CD4-positive, alpha-beta T cell (primary cell): ENCODE results near the gene C1orf94. TPM values are rescaled to one million over a fixed set of nuclear protein-coding genes. Genes with fewer than 3 reads are reported as not detected.

Experiments
- ATAC-seq: fragments of 200-7000 bp; cut with Tn5 transposase; one replicate; pipeline ENCODE4 v1.10.0; 2022; ENCODE audit warnings: mild to moderate bottlenecking; ENCODE audit not compliant: poor library complexity
- CTCF ChIA-PET: fragments of 350-600 bp; sonication (Branson Sonifier 250); formaldehyde crosslinking; loops from one replicate; lab custom pipeline; 2021; ENCODE audit warnings: antibody characterized with exemption, inconsistent platforms; lab: Charles Lee
- POLR2A ChIA-PET: fragments of 350-600 bp; sonication (Branson Sonifier 250); formaldehyde crosslinking; loops from one replicate; lab custom pipeline; 2021; ENCODE audit warnings: antibody characterized with exemption, inconsistent platforms; lab: Charles Lee
- DNase-seq, 14 experiments: peaks; one replicate each; pipeline ENCODE4 v3.0.0-alpha.2; 2013 to 2020; ENCODE audit warnings: mixed read lengths in 2 of 14
- H3K27ac ChIP-seq, 2 donors: one replicate each; pipeline versions ENCODE4 v1.5.1 to v1.7.0; 2013; ENCODE audit warnings: low read length in 2 of 2, low read depth in 1 of 2, mild to moderate bottlenecking in 1 of 2
- H3K27me3 ChIP-seq, 2 experiments: 1 replicate in 1 of 2; 2 replicates in 1 of 2; pipeline versions ENCODE4 v1.6.1 to v1.7.0; 2013; ENCODE audit warnings: low read length in 2 of 2, control low read depth in 1 of 2, mild to moderate bottlenecking in 1 of 2, moderate library complexity in 1 of 2; ENCODE audit not compliant: insufficient read depth in 2 of 2, control insufficient read depth in 1 of 2
- H3K36me3 ChIP-seq: one replicate; pipeline ENCODE4 v1.6.1; 2013; ENCODE audit warnings: low read length, control low read depth; ENCODE audit not compliant: insufficient read depth
- H3K4me1 ChIP-seq: one replicate; pipeline ENCODE4 v1.6.1; 2013; ENCODE audit warnings: low read length, control low read depth; ENCODE audit not compliant: insufficient read depth
- H3K4me3 ChIP-seq: one replicate; pipeline ENCODE4 v1.5.1; 2013; ENCODE audit warnings: mild to moderate bottlenecking, low read length, moderate library complexity
- H3K9me3 ChIP-seq, 2 experiments: 1 replicate in 1 of 2; 2 replicates in 1 of 2; pipeline versions ENCODE4 v1.6.1 to v1.7.0; 2013; ENCODE audit warnings: low read length in 2 of 2, mild to moderate bottlenecking in 2 of 2, control low read depth in 1 of 2, moderate library complexity in 1 of 2; ENCODE audit not compliant: control insufficient read depth in 1 of 2, insufficient read depth in 1 of 2
- H3K27ac Mint-ChIP-seq: one replicate; pipeline ENCODE4 v1.8.0; 2020; ENCODE audit warnings: mixed read lengths
- H3K27me3 Mint-ChIP-seq: one replicate; pipeline ENCODE4 v1.8.0; 2021; ENCODE audit warnings: mixed read lengths
- H3K36me3 Mint-ChIP-seq: one replicate; pipeline ENCODE4 v1.8.0; 2021; ENCODE audit warnings: low read depth, mixed read lengths
- H3K4me1 Mint-ChIP-seq: one replicate; pipeline ENCODE4 v1.8.0; 2021; ENCODE audit warnings: low read depth, mixed read lengths
- H3K4me3 Mint-ChIP-seq: one replicate; pipeline ENCODE4 v1.8.0; 2020; ENCODE audit warnings: mild to moderate bottlenecking, mixed read lengths
- H3K9me3 Mint-ChIP-seq: one replicate; pipeline ENCODE4 v1.8.0; 2020; ENCODE audit warnings: mixed read lengths
- intact Hi-C, 2 experiments: fragments of 100-400 bp; cut with DNase I in 1 of 2; cut with micrococcal nuclease in 1 of 2; formaldehyde crosslinking; loops; one replicate each; pipeline versions ENCODE4 v1.15.1 to v1.9.0; 2023 to 2025; cut with DNase I, micrococcal nuclease
- total RNA-seq, 174 experiments: library from RNA in 2 of 174; stranded (reverse) in 2 of 174; gene quantifications; one replicate each; pipeline ENCODE4 v1.2.3 and lab custom pipeline; 2021 to 2026
- TF ChIP-seq, protein P1 (sequence below): fragments of 200-600 bp; IDR thresholded peaks from one replicate; pipeline ENCODE4 v1.8.0; 2022; ENCODE audit warnings: antibody characterized with exemption, mild to moderate bottlenecking

C1orf94 gene
- total RNA-seq, 2 experiments from 2014 or later: not detected

DNA sequence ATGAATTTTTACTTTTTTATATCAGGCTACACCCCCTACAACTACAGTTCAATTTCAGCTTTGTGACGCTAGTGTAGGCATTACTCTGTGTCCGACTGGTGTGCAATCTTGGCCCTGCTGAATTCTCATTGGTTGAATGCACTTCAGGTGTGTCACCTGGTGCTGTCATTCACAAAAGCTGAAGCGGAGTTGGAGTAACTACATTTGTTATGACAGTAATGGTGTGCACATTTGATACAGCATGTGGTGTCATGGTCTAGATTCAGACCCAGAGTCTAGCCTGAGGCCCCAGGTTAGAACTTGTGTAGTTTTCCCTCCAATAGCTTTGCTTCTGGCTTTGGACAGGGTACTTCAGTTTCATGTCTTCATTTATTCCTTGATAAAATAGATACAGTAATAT is 88.7 kb downstream of the C1orf94 start:
- Histone ChIP-seq H3K36me3 (no peaks in the 10 kb centered on the region), H3K4me3 (no peak overlapping the region), H3K4me1 (no peaks in the 10 kb centered on the region), H3K9me3 (peaks cover 0 to 3% of the 10 kb centered on the region in 2 experiments), H3K27ac (no peak overlapping the region), H3K27me3 (peaks cover 0 to 2% of the 10 kb centered on the region in 2 experiments)
- TF ChIP-seq, protein P1, sequence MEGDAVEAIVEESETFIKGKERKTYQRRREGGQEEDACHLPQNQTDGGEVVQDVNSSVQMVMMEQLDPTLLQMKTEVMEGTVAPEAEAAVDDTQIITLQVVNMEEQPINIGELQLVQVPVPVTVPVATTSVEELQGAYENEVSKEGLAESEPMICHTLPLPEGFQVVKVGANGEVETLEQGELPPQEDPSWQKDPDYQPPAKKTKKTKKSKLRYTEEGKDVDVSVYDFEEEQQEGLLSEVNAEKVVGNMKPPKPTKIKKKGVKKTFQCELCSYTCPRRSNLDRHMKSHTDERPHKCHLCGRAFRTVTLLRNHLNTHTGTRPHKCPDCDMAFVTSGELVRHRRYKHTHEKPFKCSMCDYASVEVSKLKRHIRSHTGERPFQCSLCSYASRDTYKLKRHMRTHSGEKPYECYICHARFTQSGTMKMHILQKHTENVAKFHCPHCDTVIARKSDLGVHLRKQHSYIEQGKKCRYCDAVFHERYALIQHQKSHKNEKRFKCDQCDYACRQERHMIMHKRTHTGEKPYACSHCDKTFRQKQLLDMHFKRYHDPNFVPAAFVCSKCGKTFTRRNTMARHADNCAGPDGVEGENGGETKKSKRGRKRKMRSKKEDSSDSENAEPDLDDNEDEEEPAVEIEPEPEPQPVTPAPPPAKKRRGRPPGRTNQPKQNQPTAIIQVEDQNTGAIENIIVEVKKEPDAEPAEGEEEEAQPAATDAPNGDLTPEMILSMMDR: no peak
- intact Hi-C loops: no loop called here
- Mint-ChIP-seq H3K36me3 (no peaks in the 10 kb centered on the region), H3K27ac (no peak overlapping the region), H3K27me3 (peaks cover 41% of the 10 kb centered on the region), H3K9me3 (no peaks in the 10 kb centered on the region), H3K4me3 (no peak overlapping the region), H3K4me1 (no peaks in the 10 kb centered on the region)
- DNase-seq: no peak
- POLR2A ChIA-PET: no interaction called here
- CTCF ChIA-PET: no interaction called here
- no peak for ATAC-seq

DNA sequence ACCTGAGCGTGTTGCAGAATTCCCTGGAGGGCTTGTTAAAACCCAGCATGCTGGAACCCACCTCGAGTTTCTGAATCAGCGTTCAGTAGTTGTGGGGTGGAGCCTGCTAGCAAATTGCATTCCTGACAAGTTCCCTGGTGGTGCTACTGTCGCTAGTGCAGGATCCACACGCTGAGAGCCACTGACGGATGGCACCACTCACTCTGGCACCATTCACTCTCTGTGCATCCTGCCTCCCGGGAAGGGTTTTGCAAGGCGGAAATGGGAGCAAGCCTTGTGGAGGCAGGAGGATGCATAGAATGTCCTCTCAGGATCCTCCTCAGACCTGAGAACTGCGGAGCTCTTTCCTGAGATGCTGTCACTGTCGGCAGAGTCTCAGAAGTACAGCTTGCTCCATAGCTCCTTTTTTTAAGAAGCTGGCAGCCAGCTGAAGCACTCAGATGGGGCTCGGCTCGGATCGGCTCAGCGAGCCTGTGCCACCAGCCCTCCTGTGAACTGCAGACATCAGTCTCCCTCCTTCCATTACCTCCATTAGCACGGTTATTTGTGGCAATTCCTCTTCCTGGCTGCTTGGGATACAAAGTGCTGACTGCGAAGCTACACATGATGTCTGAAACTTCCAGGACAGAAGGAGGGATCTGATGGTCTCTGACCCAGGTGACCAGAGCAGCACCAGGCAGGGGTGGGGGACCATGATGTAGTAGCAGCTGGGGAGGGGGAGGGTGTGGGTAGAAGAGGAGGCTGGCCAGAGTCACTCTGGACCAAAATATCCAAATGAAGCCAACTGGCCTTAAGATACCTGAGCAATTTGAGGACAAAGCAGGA is 89.6 kb downstream of the C1orf94 start:
- H3K4me3 ChIP-seq: no peak overlapping the region
- no peaks in the 10 kb centered on the region for H3K4me1 ChIP-seq
- H3K36me3 ChIP-seq: no peaks in the 10 kb centered on the region
- TF ChIP-seq, protein P1: no peak
- ATAC-seq (no peak), DNase-seq (no peak)
- POLR2A ChIA-PET: no interaction called here
- Mint-ChIP-seq H3K9me3 (no peaks in the 10 kb centered on the region), H3K4me3 (no peak overlapping the region), H3K4me1 (no peaks in the 10 kb centered on the region), H3K36me3 (no peaks in the 10 kb centered on the region), H3K27ac (no peak overlapping the region), H3K27me3 (peaks cover 40% of the 10 kb centered on the region)
- intact Hi-C loops: no loop called here
- peaks cover 0 to 2% of the 10 kb centered on the region in 2 experiments for H3K27me3 ChIP-seq
- CTCF ChIA-PET: no interaction called here
- no peak overlapping the region for H3K27ac ChIP-seq
- peaks cover 0 to 3% of the 10 kb centered on the region in 2 experiments for H3K9me3 ChIP-seq

DNA sequence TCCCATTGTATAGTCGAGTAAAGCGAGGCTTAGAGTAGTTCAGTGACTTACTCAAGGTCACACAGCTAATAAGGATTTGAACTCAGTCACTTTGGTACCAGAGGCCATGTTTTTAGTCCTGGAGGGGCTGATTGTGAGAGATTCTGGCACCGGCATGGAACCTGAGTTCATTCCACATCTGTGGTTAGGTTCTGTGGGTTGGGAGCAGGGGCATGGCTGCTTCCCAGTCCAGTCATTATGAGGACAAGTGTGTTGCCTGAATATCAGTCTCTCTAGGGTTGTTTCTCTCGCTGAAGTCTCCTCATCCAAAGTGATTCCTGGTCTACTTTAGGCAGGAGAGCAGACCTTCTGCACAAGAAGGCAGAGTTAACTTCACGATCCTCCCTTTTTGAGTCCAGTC is 90.6 kb downstream of the C1orf94 start:
- H3K27ac Mint-ChIP-seq: no peak overlapping the region
- peaks cover 0 to 3% of the 10 kb centered on the region in 2 experiments for H3K9me3 ChIP-seq
- H3K9me3 Mint-ChIP-seq: no peaks in the 10 kb centered on the region
- no peak overlapping the region for H3K4me3 Mint-ChIP-seq
- TF ChIP-seq, protein P1: no peak
- no peaks in the 10 kb centered on the region for H3K36me3 ChIP-seq
- intact Hi-C loops: no loop called here
- peaks cover 0 to 4% of the 10 kb centered on the region in 2 experiments for H3K27me3 ChIP-seq
- ATAC-seq: no peak
- H3K27me3 Mint-ChIP-seq: peaks cover 40% of the 10 kb centered on the region
- no peak for DNase-seq
- no peaks in the 10 kb centered on the region for H3K36me3 Mint-ChIP-seq
- H3K4me1 Mint-ChIP-seq: no peaks in the 10 kb centered on the region
- ChIA-PET CTCF (no interaction called here), POLR2A (no interaction called here)
- no peak overlapping the region for H3K27ac ChIP-seq
- no peaks in the 10 kb centered on the region for H3K4me1 ChIP-seq
- no peak overlapping the region for H3K4me3 ChIP-seq
